GM23338 (cell line): ENCODE results near the gene NELFCD.

Experiments used
- CREB1 ChIP-seq: fragments of 250-450 bp; sonication (Bioruptor Pico); IDR thresholded peaks from 2 replicates; pipeline ENCODE4 v1.5.0; 2020; ENCODE audit warnings: low read depth, mild to moderate bottlenecking, moderate library complexity
- EZH2 ChIP-seq: fragments of 200-600 bp; sonication (generic); IDR thresholded peaks from one replicate; pipeline ENCODE4 v1.8.0; 2017; ENCODE audit warnings: antibody characterized with exemption, mild to moderate bottlenecking, low read depth; ENCODE audit not compliant: unreplicated experiment
- EZH2phosphoT487 ChIP-seq: fragments of 200-600 bp; sonication (generic); IDR thresholded peaks from one replicate; pipeline ENCODE4 v1.8.1; 2018; ENCODE audit warnings: antibody characterized with exemption; ENCODE audit not compliant: unreplicated experiment
- NANOG ChIP-seq: IDR thresholded peaks from 2 replicates; pipeline ENCODE4 v1.6.1; 2016; ENCODE audit warnings: antibody characterized with exemption, borderline replicate concordance
- POLR2AphosphoS5 ChIP-seq: IDR thresholded peaks from 2 replicates; pipeline ENCODE4 v1.6.1; 2016; ENCODE audit warnings: antibody characterized with exemption, low read depth
- TF ChIP-seq, protein P1 (sequence below), 2 experiments: fragments of 200-600 bp in 1 of 2; sonication (generic) in 1 of 2; conservative IDR thresholded peaks; 2 replicates each; pipeline versions ENCODE4 v1.5.1 to v1.6.1; 2016 to 2017; ENCODE audit warnings: antibody characterized with exemption in 2 of 2, low read depth in 2 of 2, mild to moderate bottlenecking in 2 of 2, moderate library complexity in 1 of 2
- TF ChIP-seq, protein P2 (sequence below): IDR thresholded peaks from one replicate; pipeline ENCODE4 v1.6.1; 2018; ENCODE audit warnings: antibody characterized with exemption; ENCODE audit not compliant: unreplicated experiment

DNA sequence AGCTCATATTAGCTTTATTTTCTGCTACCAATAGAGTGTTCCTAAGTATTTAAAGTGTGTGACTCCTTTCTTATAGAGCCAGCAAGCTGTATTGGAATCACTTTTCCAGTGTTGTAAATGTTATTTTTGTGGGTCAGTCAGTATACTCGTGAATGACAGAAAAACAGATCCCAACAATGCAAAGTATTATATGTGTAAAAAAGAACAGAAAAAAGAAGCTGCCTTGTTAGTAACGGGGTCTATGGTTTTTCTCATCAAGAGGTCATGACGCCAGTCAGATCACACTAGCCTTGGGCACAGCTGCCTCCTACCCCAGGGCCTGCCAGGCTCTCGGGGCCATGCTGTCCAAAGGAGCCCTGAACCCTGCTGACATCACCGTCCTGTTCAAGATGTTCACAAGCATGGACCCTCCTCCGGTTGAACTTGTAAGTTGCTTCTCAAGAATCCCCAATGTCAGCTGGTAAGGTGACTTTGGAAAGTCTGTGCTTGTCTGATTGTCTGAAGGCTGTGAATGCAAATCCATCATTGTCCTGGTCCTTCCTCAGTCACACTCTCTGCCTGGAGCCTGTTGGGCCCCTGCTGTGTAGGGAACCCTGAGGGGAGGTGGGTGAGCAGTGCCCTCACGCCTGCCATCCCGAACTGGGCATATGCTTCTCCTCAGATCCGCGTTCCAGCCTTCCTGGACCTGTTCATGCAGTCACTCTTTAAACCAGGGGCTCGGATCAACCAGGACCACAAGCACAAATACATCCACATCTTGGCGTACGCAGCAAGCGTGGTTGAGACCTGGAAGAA is 9.8 kb downstream of the NELFCD start:
- TF ChIP-seq, protein P1, sequence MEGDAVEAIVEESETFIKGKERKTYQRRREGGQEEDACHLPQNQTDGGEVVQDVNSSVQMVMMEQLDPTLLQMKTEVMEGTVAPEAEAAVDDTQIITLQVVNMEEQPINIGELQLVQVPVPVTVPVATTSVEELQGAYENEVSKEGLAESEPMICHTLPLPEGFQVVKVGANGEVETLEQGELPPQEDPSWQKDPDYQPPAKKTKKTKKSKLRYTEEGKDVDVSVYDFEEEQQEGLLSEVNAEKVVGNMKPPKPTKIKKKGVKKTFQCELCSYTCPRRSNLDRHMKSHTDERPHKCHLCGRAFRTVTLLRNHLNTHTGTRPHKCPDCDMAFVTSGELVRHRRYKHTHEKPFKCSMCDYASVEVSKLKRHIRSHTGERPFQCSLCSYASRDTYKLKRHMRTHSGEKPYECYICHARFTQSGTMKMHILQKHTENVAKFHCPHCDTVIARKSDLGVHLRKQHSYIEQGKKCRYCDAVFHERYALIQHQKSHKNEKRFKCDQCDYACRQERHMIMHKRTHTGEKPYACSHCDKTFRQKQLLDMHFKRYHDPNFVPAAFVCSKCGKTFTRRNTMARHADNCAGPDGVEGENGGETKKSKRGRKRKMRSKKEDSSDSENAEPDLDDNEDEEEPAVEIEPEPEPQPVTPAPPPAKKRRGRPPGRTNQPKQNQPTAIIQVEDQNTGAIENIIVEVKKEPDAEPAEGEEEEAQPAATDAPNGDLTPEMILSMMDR (conservative IDR thresholded peaks at IDR 0.05; ENCODE audit: low read depth in 2 of 2), result no peak
- TF ChIP-seq CREB1 (CRISPR knock-in tag), result no peak
- TF ChIP-seq, protein P2, sequence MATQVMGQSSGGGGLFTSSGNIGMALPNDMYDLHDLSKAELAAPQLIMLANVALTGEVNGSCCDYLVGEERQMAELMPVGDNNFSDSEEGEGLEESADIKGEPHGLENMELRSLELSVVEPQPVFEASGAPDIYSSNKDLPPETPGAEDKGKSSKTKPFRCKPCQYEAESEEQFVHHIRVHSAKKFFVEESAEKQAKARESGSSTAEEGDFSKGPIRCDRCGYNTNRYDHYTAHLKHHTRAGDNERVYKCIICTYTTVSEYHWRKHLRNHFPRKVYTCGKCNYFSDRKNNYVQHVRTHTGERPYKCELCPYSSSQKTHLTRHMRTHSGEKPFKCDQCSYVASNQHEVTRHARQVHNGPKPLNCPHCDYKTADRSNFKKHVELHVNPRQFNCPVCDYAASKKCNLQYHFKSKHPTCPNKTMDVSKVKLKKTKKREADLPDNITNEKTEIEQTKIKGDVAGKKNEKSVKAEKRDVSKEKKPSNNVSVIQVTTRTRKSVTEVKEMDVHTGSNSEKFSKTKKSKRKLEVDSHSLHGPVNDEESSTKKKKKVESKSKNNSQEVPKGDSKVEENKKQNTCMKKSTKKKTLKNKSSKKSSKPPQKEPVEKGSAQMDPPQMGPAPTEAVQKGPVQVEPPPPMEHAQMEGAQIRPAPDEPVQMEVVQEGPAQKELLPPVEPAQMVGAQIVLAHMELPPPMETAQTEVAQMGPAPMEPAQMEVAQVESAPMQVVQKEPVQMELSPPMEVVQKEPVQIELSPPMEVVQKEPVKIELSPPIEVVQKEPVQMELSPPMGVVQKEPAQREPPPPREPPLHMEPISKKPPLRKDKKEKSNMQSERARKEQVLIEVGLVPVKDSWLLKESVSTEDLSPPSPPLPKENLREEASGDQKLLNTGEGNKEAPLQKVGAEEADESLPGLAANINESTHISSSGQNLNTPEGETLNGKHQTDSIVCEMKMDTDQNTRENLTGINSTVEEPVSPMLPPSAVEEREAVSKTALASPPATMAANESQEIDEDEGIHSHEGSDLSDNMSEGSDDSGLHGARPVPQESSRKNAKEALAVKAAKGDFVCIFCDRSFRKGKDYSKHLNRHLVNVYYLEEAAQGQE, result no peak
- no peak for TF ChIP-seq EZH2
- TF ChIP-seq NANOG, result no peak
- no peak for TF ChIP-seq POLR2AphosphoS5
- TF ChIP-seq EZH2phosphoT487, result no peak
